H9 (cell line): Measurements from ENCODE around the gene AGTRAP. TPM values are rescaled to one million over a fixed set of nuclear protein-coding genes. Genes with fewer than 3 reads are reported as not detected.

ENCODE experiments used
- DNase-seq: peaks from one replicate; pipeline ENCODE4 v3.0.0-alpha.2; 2017
- H2AFZ ChIP-seq: one replicate; pipeline ENCODE4 v1.6.1; 2013; ENCODE audit warnings: mild to moderate bottlenecking, low read length, control low read depth, moderate library complexity
- H2AK5ac ChIP-seq: 2 replicates; pipeline ENCODE4 v1.6.1; 2013; ENCODE audit warnings: low read length, control low read depth, mixed read lengths; ENCODE audit not compliant: insufficient read length
- H2BK120ac ChIP-seq: one replicate; pipeline ENCODE4 v1.6.1; 2013; ENCODE audit warnings: low read depth, mild to moderate bottlenecking, low read length, control low read depth, inconsistent platforms; ENCODE audit not compliant: poor library complexity, severe bottlenecking
- H2BK12ac ChIP-seq: 2 replicates; pipeline ENCODE4 v1.6.1; 2013; ENCODE audit warnings: low read length, control low read depth, mixed read lengths, low read depth; ENCODE audit not compliant: insufficient read length
- H2BK15ac ChIP-seq: 2 replicates; pipeline ENCODE4 v1.6.1; 2013; ENCODE audit warnings: low read depth, low read length, control low read depth
- H2BK20ac ChIP-seq: one replicate; pipeline ENCODE4 v1.6.1; 2013; ENCODE audit warnings: low read depth, mild to moderate bottlenecking, low read length, control low read depth, inconsistent platforms; ENCODE audit not compliant: poor library complexity, severe bottlenecking
- H2BK5ac ChIP-seq: 2 replicates; pipeline ENCODE4 v1.6.1; 2013; ENCODE audit warnings: low read length, control low read depth, mixed read lengths; ENCODE audit not compliant: insufficient read length
- H3K14ac ChIP-seq: 2 replicates; pipeline ENCODE4 v1.6.1; 2013; ENCODE audit warnings: low read length, control low read depth; ENCODE audit not compliant: insufficient read depth
- H3K18ac ChIP-seq: 2 replicates; pipeline ENCODE4 v1.6.1; 2013; ENCODE audit warnings: low read depth, mild to moderate bottlenecking, mixed read lengths, low read length, control low read depth; ENCODE audit not compliant: insufficient read length
- H3K23ac ChIP-seq: 2 replicates; pipeline ENCODE4 v1.6.1; 2013; ENCODE audit warnings: low read length, control low read depth, mixed read lengths, low read depth; ENCODE audit not compliant: insufficient read length
- H3K23me2 ChIP-seq: 2 replicates; pipeline ENCODE4 v1.6.1; 2013; ENCODE audit warnings: low read depth, mild to moderate bottlenecking, mixed read lengths, low read length, control low read depth; ENCODE audit not compliant: insufficient read length, poor library complexity, severe bottlenecking
- H3K27ac ChIP-seq: 2 replicates; pipeline ENCODE4 v1.5.1; 2013; ENCODE audit warnings: low read length, control low read depth, mixed read lengths, low read depth; ENCODE audit not compliant: insufficient read length
- H3K27me3 ChIP-seq: 2 replicates; pipeline ENCODE4 v1.6.1; 2013; ENCODE audit warnings: low read length, control low read depth, inconsistent platforms; ENCODE audit not compliant: insufficient read depth
- H3K4ac ChIP-seq: 2 replicates; pipeline ENCODE4 v1.6.1; 2013; ENCODE audit warnings: low read depth, mild to moderate bottlenecking, control low read depth, inconsistent platforms, low read length, moderate library complexity
- H3K4me1 ChIP-seq: 2 replicates; pipeline ENCODE4 v1.6.1; 2013; ENCODE audit warnings: low read length, control low read depth, inconsistent platforms; ENCODE audit not compliant: insufficient read depth
- H3K4me2 ChIP-seq: 2 replicates; pipeline ENCODE4 v1.6.1; 2013; ENCODE audit warnings: low read length, control low read depth, mixed read lengths; ENCODE audit not compliant: insufficient read length, insufficient read depth
- H3K56ac ChIP-seq: 2 replicates; pipeline ENCODE4 v1.6.1; 2013; ENCODE audit warnings: low read depth, mild to moderate bottlenecking, mixed read lengths, low read length, control low read depth; ENCODE audit not compliant: insufficient read length
- H3K79me1 ChIP-seq: 2 replicates; pipeline ENCODE4 v1.6.1; 2013; ENCODE audit warnings: low read depth, mild to moderate bottlenecking, moderate library complexity, low read length, control low read depth, inconsistent platforms; ENCODE audit not compliant: insufficient read depth, poor library complexity, severe bottlenecking
- H3K79me2 ChIP-seq: 2 replicates; pipeline ENCODE4 v1.6.1; 2013; ENCODE audit warnings: low read length, control low read depth, inconsistent platforms; ENCODE audit not compliant: insufficient read depth
- H3K9ac ChIP-seq: 2 replicates; pipeline ENCODE4 v1.6.1; 2013; ENCODE audit warnings: low read length, control low read depth, mixed read lengths; ENCODE audit not compliant: insufficient read length; ENCODE audit errors: extremely low read depth
- H3K9me3 ChIP-seq: one replicate; pipeline ENCODE4 v1.6.1; 2013; ENCODE audit warnings: low read depth, low read length, inconsistent platforms; ENCODE audit not compliant: control insufficient read depth
- H3T11ph ChIP-seq: one replicate; pipeline ENCODE4 v1.6.1; 2013; ENCODE audit warnings: mild to moderate bottlenecking, low read length, control low read depth, inconsistent platforms
- H4K20me1 ChIP-seq: one replicate; pipeline ENCODE4 v1.6.1; 2013; ENCODE audit not compliant: control insufficient read depth, insufficient read length, insufficient read depth
- H4K5ac ChIP-seq: 2 replicates; pipeline ENCODE4 v1.6.1; 2013; ENCODE audit warnings: low read depth, mild to moderate bottlenecking, mixed read lengths, low read length, control low read depth; ENCODE audit not compliant: insufficient read length
- H4K8ac ChIP-seq: replicated peaks from 2 replicates; pipeline ENCODE4 v1.6.1; 2013; ENCODE audit warnings: low read length, control low read depth, mixed read lengths, low read depth; ENCODE audit not compliant: insufficient read length
- H4K91ac ChIP-seq: 2 replicates; pipeline ENCODE4 v1.6.1; 2013; ENCODE audit warnings: low read depth, mild to moderate bottlenecking, moderate library complexity, mixed read lengths, low read length, control low read depth; ENCODE audit not compliant: insufficient read length
- H3K27ac Mint-ChIP-seq, 3 experiments: 2 replicates in 2 of 3; 3 replicates in 1 of 3; pipeline ENCODE4 v1.8.0; 2020 to 2021; ENCODE audit warnings: mixed read lengths in 3 of 3, mild to moderate bottlenecking in 1 of 3, moderate library complexity in 1 of 3
- H3K27me3 Mint-ChIP-seq: 2 replicates; pipeline ENCODE4 v1.8.0; 2021; ENCODE audit warnings: low read depth, mild to moderate bottlenecking, moderate library complexity, mixed read lengths
- H3K36me3 Mint-ChIP-seq, 3 experiments: 2 replicates in 2 of 3; 3 replicates in 1 of 3; pipeline ENCODE4 v1.8.0; 2020 to 2021; ENCODE audit warnings: low read depth in 3 of 3, mixed read lengths in 3 of 3; ENCODE audit not compliant: insufficient read depth in 1 of 3
- H3K4me1 Mint-ChIP-seq, 2 experiments: 2 replicates each; pipeline ENCODE4 v1.8.0; 2020; ENCODE audit warnings: mixed read lengths in 2 of 2
- H3K4me3 Mint-ChIP-seq, 2 experiments: 2 replicates in 1 of 2; 3 replicates in 1 of 2; pipeline ENCODE4 v1.8.0; 2020 to 2021; ENCODE audit warnings: mild to moderate bottlenecking in 2 of 2, mixed read lengths in 2 of 2, moderate library complexity in 1 of 2
- H3K9me3 Mint-ChIP-seq, 2 experiments: 2 replicates in 1 of 2; 3 replicates in 1 of 2; pipeline ENCODE4 v1.8.0; 2020; ENCODE audit warnings: mild to moderate bottlenecking in 2 of 2, mixed read lengths in 2 of 2, moderate library complexity in 1 of 2
- WGBS: extraction: QIAGEN DNeasy Blood & Tissue Kit; methylation state at CpG from one replicate; pipeline ENCODE4 v1.1.7; 2013; ENCODE audit warnings: missing lambda C conversion rate, low lambda C conversion rate, mixed read lengths; ENCODE audit not compliant: insufficient read length; ENCODE audit errors: extremely low coverage; 5-methylcytosine and 5-hydroxymethylcytosine counted together
- total RNA-seq: library from RNA; stranded (reverse); gene quantifications from 2 replicates; pipeline ENCODE4 v1.2.1, GENCODE V29; 2021
- TF ChIP-seq, protein P1 (sequence below): fragments of 200-600 bp; sonication (generic); conservative IDR thresholded peaks from 3 replicates; pipeline ENCODE4 v1.8.0; 2021; ENCODE audit warnings: antibody characterized with exemption, mild to moderate bottlenecking

AGTRAP gene
- total RNA-seq, 1 experiment from 2014 or later, result 60.9 TPM

DNA sequence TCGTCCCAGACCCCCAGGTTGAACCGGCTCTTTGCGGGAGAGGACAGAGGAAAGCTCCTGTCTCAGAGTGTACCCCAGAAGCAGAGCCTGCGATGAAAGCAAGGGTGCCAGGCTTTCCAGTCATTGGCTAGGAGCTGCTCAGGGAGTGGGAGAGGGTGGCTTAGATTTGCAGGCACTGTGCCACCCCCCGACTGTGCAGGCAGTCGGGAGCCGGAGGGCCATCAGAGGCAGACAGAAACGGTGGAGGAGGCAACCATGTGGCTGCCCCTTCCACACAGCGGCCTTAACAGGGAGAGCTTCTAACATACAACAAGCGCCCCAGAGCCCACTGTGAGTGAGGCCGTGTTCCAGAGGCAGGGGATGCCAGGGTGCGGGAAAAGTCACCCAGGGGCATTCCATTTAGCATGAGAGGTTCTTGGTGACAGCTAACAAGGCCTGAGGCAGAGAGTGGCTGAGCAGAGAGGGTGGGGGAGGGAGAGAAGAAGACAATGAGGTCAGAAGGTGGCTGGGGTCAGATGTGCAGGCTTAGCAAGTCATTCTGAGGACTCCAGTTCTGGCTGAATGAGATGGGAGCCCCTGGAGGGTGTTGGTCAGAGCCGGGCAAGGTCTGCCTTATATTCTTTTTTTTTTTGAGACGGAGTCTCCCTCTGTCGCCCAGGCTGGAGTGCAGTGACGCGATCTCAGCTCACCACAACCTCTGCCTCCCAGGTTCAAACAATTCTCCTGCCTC, 16.6 kb downstream of the AGTRAP start:
- DNase-seq, result no peak
- H3K27ac Mint-ChIP-seq, result peak overlapping the region; percentile 10 to 75 (median 64); a peak in 4 of 7 replicates

More for the DNA sequence above, 16.6 kb downstream of the AGTRAP start:
- peak overlapping the region; percentile 4 for H3K18ac ChIP-seq
- Mint-ChIP-seq H3K4me1 (peaks cover 19 to 25% of the 10 kb centered on the region in 2 experiments), H3K9me3 (peaks cover 11 to 12% of the 10 kb centered on the region in 2 experiments), H3K27me3 (peaks cover 16% of the 10 kb centered on the region), H3K4me3 (no peak overlapping the region), H3K36me3 (peaks cover 4 to 24% (median 22%) of the 10 kb centered on the region in 3 experiments; a peak in 6 of 7 replicates)
- no peak overlapping the region for H3K4me2 ChIP-seq
- TF ChIP-seq, protein P1, sequence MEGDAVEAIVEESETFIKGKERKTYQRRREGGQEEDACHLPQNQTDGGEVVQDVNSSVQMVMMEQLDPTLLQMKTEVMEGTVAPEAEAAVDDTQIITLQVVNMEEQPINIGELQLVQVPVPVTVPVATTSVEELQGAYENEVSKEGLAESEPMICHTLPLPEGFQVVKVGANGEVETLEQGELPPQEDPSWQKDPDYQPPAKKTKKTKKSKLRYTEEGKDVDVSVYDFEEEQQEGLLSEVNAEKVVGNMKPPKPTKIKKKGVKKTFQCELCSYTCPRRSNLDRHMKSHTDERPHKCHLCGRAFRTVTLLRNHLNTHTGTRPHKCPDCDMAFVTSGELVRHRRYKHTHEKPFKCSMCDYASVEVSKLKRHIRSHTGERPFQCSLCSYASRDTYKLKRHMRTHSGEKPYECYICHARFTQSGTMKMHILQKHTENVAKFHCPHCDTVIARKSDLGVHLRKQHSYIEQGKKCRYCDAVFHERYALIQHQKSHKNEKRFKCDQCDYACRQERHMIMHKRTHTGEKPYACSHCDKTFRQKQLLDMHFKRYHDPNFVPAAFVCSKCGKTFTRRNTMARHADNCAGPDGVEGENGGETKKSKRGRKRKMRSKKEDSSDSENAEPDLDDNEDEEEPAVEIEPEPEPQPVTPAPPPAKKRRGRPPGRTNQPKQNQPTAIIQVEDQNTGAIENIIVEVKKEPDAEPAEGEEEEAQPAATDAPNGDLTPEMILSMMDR, result no peak
- H3K27me3 ChIP-seq, result no peaks in the 10 kb centered on the region; the same call in 1 of the 2 replicates
- no peaks in the 10 kb centered on the region for H3K9me3 ChIP-seq
- H3K4ac ChIP-seq, result no peak overlapping the region
- no peaks in the 10 kb centered on the region for H3K23me2 ChIP-seq
- no peak overlapping the region for H4K8ac ChIP-seq
- H3K23ac ChIP-seq, result no peak overlapping the region
- H3K9ac ChIP-seq, result no peak overlapping the region
- no peaks in the 10 kb centered on the region for H4K20me1 ChIP-seq
- no peak overlapping the region for H4K5ac ChIP-seq
- no peak overlapping the region for H2BK15ac ChIP-seq
- H3K56ac ChIP-seq, result no peak overlapping the region
- H2BK12ac ChIP-seq, result no peak overlapping the region
- no peak overlapping the region for H2AFZ ChIP-seq
- H2BK20ac ChIP-seq, result no peak overlapping the region
- no peak overlapping the region for H3K14ac ChIP-seq
- H2BK120ac ChIP-seq, result no peak overlapping the region
- H3K79me2 ChIP-seq, result no peaks in the 10 kb centered on the region
- no peak overlapping the region for H4K91ac ChIP-seq
- no peak overlapping the region for H2AK5ac ChIP-seq
- H3K79me1 ChIP-seq, result no peaks in the 10 kb centered on the region
- H3K4me1 ChIP-seq, result no peaks in the 10 kb centered on the region; the same call in 1 of the 2 replicates
- no CpG with 5 or more reads among the region's 17 CpGs for WGBS
- no peak overlapping the region for H2BK5ac ChIP-seq
- H3K27ac ChIP-seq, result no peak overlapping the region
- H3T11ph ChIP-seq, result no peak overlapping the region
